Right renal pelvis (tissue), 4 donors: Measurements from ENCODE around the gene RBM23. TPM values are rescaled to one million over a fixed set of nuclear protein-coding genes. Genes with fewer than 3 reads are reported as not detected.

Experiments
- DNase-seq, 4 donors: peaks; one replicate each; pipeline ENCODE4 v3.0.0-alpha.2; 2013; ENCODE audit warnings: low read depth in 4 of 4, low spot score in 3 of 4, missing footprints in 1 of 4
- polyA plus RNA-seq, 4 donors: library from polyadenylated mRNA; unstranded; fragments of 120-200 nt; gene quantifications; one replicate each; pipeline ENCODE4 v1.2.1, GENCODE V29; 2013; ENCODE audit not compliant: insufficient read length in 4 of 4

Gene RBM23
- polyA plus RNA-seq, 4 donors = 114 to 126 (median 122) TPM

GRCh38 chr14:22846811-22847307 lies 72.1 kb downstream of the RBM23 start:
- DNase-seq = no peak

DNA sequence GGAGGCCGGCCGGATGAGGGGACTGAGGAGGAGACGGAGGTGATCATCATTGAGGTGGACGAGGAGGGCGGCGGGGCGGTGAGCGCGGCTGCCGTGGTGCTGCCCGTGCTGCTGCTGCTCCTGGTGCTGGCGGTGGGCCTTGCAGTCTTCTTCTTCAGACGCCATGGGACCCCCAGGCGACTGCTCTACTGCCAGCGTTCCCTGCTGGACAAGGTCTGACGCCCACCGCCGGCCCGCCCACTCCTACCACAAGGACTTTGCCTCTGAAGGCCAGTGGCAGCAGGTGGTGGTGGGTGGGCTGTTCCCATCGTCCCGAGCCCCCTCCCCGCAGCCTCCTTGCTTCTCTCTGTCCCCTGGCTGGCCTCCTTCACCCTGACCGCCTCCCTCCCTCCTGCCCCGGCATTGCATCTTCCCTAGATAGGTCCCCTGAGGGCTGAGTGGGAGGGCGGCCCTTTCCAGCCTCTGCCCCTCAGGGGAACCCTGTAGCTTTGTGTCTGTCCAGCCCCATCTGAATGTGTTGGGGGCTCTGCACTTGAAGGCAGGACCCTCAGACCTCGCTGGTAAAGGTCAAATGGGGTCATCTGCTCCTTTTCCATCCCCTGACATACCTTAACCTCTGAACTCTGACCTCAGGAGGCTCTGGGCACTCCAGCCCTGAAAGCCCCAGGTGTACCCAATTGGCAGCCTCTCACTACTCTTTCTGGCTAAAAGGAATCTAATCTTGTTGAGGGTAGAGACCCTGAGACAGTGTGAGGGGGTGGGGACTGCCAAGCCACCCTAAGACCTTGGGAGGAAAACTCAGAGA lies 72.9 kb downstream of the RBM23 start:
- DNase-seq = no peak

DNA sequence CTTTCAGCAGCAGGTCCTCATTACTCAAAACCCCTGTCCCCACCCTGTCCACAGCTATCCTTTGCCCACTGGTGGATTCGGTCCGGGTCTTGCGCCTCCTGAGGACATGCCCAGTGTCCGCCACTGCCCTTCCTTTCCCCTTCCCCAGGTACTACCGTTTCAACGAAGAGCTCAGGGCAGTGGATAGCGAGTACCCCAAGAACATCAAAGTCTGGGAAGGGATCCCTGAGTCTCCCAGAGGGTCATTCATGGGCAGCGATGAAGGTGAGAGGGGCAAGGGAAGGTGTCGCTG lies 73.9 kb downstream of the RBM23 start:
- no peak for DNase-seq

DNA sequence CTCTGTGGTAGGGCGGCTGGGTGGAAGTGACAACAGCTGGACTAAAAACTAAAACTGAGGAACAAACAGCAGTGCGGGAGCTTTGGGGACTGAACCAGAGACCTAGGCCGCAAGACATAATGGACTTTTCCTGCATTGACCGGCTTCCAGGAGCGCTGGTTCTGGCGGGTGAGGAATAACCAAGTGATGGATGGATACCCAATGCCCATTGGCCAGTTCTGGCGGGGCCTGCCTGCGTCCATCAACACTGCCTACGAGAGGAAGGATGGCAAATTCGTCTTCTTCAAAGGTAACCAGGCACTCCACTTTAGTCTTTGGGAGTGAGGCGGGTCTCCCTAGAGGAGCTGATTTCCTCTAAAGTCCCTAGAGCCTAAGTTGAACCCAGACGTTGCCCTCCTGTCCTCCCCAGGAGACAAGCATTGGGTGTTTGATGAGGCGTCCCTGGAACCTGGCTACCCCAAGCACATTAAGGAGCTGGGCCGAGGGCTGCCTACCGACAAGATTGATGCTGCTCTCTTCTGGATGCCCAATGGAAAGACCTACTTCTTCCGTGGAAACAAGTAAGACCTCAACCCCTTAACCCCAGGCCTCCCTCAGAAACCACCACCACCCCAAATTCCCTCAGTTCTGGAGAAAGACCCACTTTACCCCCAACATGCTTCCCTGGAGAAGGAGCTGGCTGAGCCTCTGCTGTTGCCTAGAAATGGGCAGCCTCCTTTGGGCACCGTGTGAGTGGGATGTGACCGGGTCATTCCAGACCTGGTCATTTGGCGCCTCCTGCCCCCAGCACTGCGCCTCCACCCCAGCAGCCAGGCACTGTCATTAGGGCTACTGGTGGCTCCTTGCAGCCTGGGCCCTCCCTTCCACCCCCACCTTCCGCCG lies 74.5 kb downstream of the RBM23 start:
- no peak for DNase-seq

Other genes with a start within 250 kb of the RBM23 start
- gene OXA1L, start 152.5 kb downstream of the RBM23 start, polyA plus RNA-seq = 100 to 1,000 TPM; 131 to 150 (median 139) TPM
- 100 to 1,000 TPM in 3 of 4 donors, 10 to 100 TPM in 1; 95.3 to 132 (median 105) TPM for gene SLC7A7, start 103.7 kb downstream of the RBM23 start, polyA plus RNA-seq
- 10 to 100 TPM; 73.5 to 91.2 (median 79.6) TPM for gene MRPL52, start 89.3 kb downstream of the RBM23 start, polyA plus RNA-seq
- 100 to 1,000 TPM; 147 to 172 (median 165) TPM for gene MMP14, start 82.6 kb downstream of the RBM23 start, polyA plus RNA-seq
- 100 to 1,000 TPM in 1 of 4 donors, 10 to 100 TPM in 3; 83.8 to 104 (median 90.0) TPM for gene LRP10, start 47.4 kb downstream of the RBM23 start, polyA plus RNA-seq
- 1 to 10 TPM; 1.1 to 1.7 (median 1.3) TPM for gene REM2, start 35.9 kb downstream of the RBM23 start, polyA plus RNA-seq
- gene PRMT5, start 10.2 kb upstream of the RBM23 start, polyA plus RNA-seq = 100 to 1,000 TPM; 134 to 151 (median 144) TPM
- 10 to 100 TPM; 50.3 to 57.8 (median 52.7) TPM for gene HAUS4, start 37.9 kb upstream of the RBM23 start, polyA plus RNA-seq
- gene AJUBA, start 63.4 kb upstream of the RBM23 start, polyA plus RNA-seq = 10 to 100 TPM; 72.6 to 92.4 (median 81.5) TPM
- 10 to 100 TPM; 16.9 to 20.4 (median 18.8) TPM for gene C14orf93, start 91.0 kb upstream of the RBM23 start, polyA plus RNA-seq
- 100 to 1,000 TPM; 188 to 243 (median 217) TPM for gene PSMB5, start 115.8 kb upstream of the RBM23 start, polyA plus RNA-seq
- gene PSMB11, start 123.1 kb upstream of the RBM23 start, polyA plus RNA-seq = under 1 TPM in 1 of 4 donors, not detected in 3; 0.09 TPM
- gene CDH24, start 138.4 kb upstream of the RBM23 start, polyA plus RNA-seq = 10 to 100 TPM; 20.4 to 24.9 (median 21.1) TPM
- 100 to 1,000 TPM; 218 to 267 (median 225) TPM for gene ACIN1, start 176.0 kb upstream of the RBM23 start, polyA plus RNA-seq
- gene C14orf119, start 176.4 kb upstream of the RBM23 start, polyA plus RNA-seq = 10 to 100 TPM; 79.9 to 87.9 (median 84.4) TPM
- under 1 TPM in 1 of 4 donors, not detected in 3; 0.04 TPM for gene CIROP, start 185.8 kb upstream of the RBM23 start, polyA plus RNA-seq
- gene CEBPE, start 200.1 kb upstream of the RBM23 start, polyA plus RNA-seq = under 1 TPM in 3 of 4 donors, not detected in 1; 0.13 to 0.32 (median 0.18) TPM